Natural killer cell (primary cell): Measurements from ENCODE around the gene UBE2G2. TPM values are rescaled to one million over a fixed set of nuclear protein-coding genes. Genes with fewer than 3 reads are reported as not detected.

Experiments
- ATAC-seq, 3 donors: fragments of 150-1000 bp in 2 of 3; fragments of 200-7000 bp in 1 of 3; cut with Tn5 transposase; 1 replicate in 1 of 3; 2 replicates in 2 of 3; pipeline ENCODE4 v1.10.0; 2021; ENCODE audit warnings: mild to moderate bottlenecking in 2 of 3, moderate library complexity in 2 of 3
- DNase-seq, 2 donors: peaks; one replicate each; pipeline versions ENCODE4 v3.0.0 to v3.0.0-alpha.2; 2013 to 2021; ENCODE audit warnings: mixed read lengths in 1 of 2
- H3K27ac ChIP-seq: one replicate; pipeline ENCODE4 v1.5.1; 2013; ENCODE audit warnings: mild to moderate bottlenecking, low read length
- H3K27me3 ChIP-seq: one replicate; pipeline ENCODE4 v1.6.1; 2013; ENCODE audit warnings: low read length; ENCODE audit not compliant: control insufficient read depth, insufficient read depth
- H3K36me3 ChIP-seq: one replicate; pipeline ENCODE4 v1.6.1; 2013; ENCODE audit warnings: low read length; ENCODE audit not compliant: control insufficient read depth, insufficient read depth
- H3K4me1 ChIP-seq: one replicate; pipeline ENCODE4 v1.6.1; 2013; ENCODE audit warnings: low read length; ENCODE audit not compliant: control insufficient read depth, insufficient read depth
- H3K4me3 ChIP-seq: one replicate; pipeline ENCODE4 v1.5.1; 2013; ENCODE audit warnings: low read length
- H3K9me3 ChIP-seq: one replicate; pipeline ENCODE4 v1.6.1; 2013; ENCODE audit warnings: low read length; ENCODE audit not compliant: control insufficient read depth, insufficient read depth
- H3K27ac Mint-ChIP-seq, 2 donors: one replicate each; pipeline ENCODE4 v1.8.0; 2022; ENCODE audit warnings: mild to moderate bottlenecking in 2 of 2, mixed read lengths in 2 of 2, moderate library complexity in 1 of 2
- H3K27me3 Mint-ChIP-seq, 2 donors: one replicate each; pipeline ENCODE4 v1.8.0; 2022; ENCODE audit warnings: low read depth in 2 of 2, mixed read lengths in 2 of 2
- H3K36me3 Mint-ChIP-seq: one replicate; pipeline ENCODE4 v1.8.0; 2022; ENCODE audit warnings: mixed read lengths
- H3K4me1 Mint-ChIP-seq, 2 donors: one replicate each; pipeline ENCODE4 v1.8.0; 2022; ENCODE audit warnings: mixed read lengths in 2 of 2
- H3K4me3 Mint-ChIP-seq: one replicate; pipeline ENCODE4 v1.8.0; 2022; ENCODE audit warnings: mild to moderate bottlenecking, moderate library complexity, mixed read lengths
- H3K9me3 Mint-ChIP-seq, 2 donors: one replicate each; pipeline ENCODE4 v1.8.0; 2022; ENCODE audit warnings: mixed read lengths in 2 of 2
- CTCF ChIP-seq: fragments of 200-600 bp; IDR thresholded peaks from one replicate; pipeline ENCODE4 v1.8.0; 2022; ENCODE audit warnings: antibody characterized with exemption
- WGBS: methylation state at CpG from one replicate; pipeline ENCODE4 v1.1.7; 2013; ENCODE audit warnings: missing lambda C conversion rate; ENCODE audit not compliant: insufficient coverage; 5-methylcytosine and 5-hydroxymethylcytosine counted together
- intact Hi-C: fragments of 100-400 bp; cut with micrococcal nuclease; formaldehyde crosslinking; loops from one replicate; pipeline ENCODE4 v1.14.2; 2022
- total RNA-seq, 4 donors: library from RNA; stranded (reverse); fragments of 120-200 nt in 1 of 4; gene quantifications; one replicate each; pipeline versions ENCODE4 v1.2.3 to v1.2.4, GENCODE V29; 2013 to 2022

UBE2G2 gene
- total RNA-seq, 3 donors from 2014 or later (not counting 1 experiment from before 2014, with no cell fraction given), result 89.1 to 109 (median 107) TPM

DNA sequence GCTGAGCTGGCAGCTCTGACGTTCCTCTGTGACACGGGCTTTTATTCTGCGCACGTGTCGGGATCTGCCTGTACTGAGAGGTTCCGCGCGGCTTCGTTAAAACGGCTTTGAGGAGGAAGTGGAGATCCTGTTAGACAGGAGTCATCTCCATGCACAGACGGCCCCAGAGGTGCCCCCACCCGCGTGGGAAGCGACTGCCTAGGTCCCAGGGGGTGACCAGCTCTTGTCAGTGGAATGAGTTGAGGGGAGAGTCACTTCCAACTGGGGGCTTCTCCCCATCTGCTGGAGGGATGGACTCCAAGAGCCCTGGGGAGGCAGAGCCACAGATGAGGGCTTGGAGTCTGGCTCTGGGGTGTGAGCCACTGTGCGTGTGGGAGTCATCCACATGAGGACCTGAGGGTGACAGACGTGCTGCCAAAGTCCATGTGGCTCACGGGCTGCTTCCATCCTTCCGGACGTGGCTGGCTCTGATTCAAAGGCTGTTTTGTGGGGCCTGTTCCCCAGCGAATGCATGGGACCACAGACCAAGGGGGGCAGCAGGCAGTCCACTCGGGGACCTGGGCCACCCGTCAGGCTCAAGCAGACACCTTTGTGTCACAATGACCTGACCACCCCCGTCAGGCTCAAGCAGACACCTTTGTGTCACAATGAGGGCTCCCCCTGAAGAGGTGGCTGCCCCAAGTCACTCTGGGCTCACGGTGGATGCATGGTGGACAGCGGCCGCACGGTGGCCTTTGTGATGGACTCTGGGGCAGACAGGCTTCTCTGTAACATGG is 45.1 kb upstream of the UBE2G2 start:
- no peak overlapping the region for H3K27ac ChIP-seq
- Mint-ChIP-seq H3K9me3 (no peaks in the 10 kb centered on the region), H3K4me3 (peak overlapping the region; percentile 50), H3K4me1 (peaks cover 16 to 23% of the 10 kb centered on the region in 2 donors), H3K27ac (peak overlapping the region; percentile 48 to 53), H3K36me3 (no peaks in the 10 kb centered on the region), H3K27me3 (peaks cover 3 to 9% of the 10 kb centered on the region in 2 donors)
- no peaks in the 10 kb centered on the region for H3K9me3 ChIP-seq
- no peaks in the 10 kb centered on the region for H3K27me3 ChIP-seq
- no peak overlapping the region for H3K4me3 ChIP-seq
- no peak for TF ChIP-seq CTCF
- intact Hi-C loops, result no loop called here
- H3K36me3 ChIP-seq, result peaks cover 28% of the 10 kb centered on the region
- WGBS, result 43% methylated on average over 27 of the region's 27 CpGs
- ATAC-seq, result peak; percentile 46 to 59 (median 55)
- DNase-seq, result peak in 1 of 2 donors; percentile 61
- peaks cover 18% of the 10 kb centered on the region for H3K4me1 ChIP-seq

DNA sequence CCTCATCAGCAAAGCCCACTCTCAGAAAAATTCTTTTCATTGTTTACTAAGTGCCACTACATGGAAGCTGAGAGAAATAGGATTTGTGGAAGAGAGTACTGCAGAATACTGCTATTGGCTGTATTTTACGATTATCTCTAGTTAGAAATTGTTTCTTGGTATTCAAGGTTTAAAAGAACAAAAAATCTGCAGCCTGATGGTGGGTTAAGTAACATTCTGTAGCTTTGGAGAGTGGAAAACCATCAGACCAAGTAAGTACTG is 44.5 kb upstream of the UBE2G2 start:
- intact Hi-C loops, result no loop called here
- Mint-ChIP-seq H3K9me3 (no peaks in the 10 kb centered on the region), H3K4me1 (peaks cover 11 to 22% of the 10 kb centered on the region in 2 donors), H3K27ac (peak overlapping the region; percentile 48 to 53), H3K36me3 (no peaks in the 10 kb centered on the region), H3K27me3 (peaks cover 3 to 9% of the 10 kb centered on the region in 2 donors), H3K4me3 (peak overlapping the region; percentile 50)
- 15% methylated on average over 1 of the region's 1 CpG for WGBS
- ATAC-seq (no peak), DNase-seq (no peak)
- H3K27ac ChIP-seq, result no peak overlapping the region
- no peak overlapping the region for H3K4me3 ChIP-seq
- TF ChIP-seq CTCF, result peak; percentile 42
- H3K27me3 ChIP-seq, result no peaks in the 10 kb centered on the region
- no peaks in the 10 kb centered on the region for H3K9me3 ChIP-seq
- peaks cover 25% of the 10 kb centered on the region for H3K36me3 ChIP-seq
- peaks cover 18% of the 10 kb centered on the region for H3K4me1 ChIP-seq

DNA sequence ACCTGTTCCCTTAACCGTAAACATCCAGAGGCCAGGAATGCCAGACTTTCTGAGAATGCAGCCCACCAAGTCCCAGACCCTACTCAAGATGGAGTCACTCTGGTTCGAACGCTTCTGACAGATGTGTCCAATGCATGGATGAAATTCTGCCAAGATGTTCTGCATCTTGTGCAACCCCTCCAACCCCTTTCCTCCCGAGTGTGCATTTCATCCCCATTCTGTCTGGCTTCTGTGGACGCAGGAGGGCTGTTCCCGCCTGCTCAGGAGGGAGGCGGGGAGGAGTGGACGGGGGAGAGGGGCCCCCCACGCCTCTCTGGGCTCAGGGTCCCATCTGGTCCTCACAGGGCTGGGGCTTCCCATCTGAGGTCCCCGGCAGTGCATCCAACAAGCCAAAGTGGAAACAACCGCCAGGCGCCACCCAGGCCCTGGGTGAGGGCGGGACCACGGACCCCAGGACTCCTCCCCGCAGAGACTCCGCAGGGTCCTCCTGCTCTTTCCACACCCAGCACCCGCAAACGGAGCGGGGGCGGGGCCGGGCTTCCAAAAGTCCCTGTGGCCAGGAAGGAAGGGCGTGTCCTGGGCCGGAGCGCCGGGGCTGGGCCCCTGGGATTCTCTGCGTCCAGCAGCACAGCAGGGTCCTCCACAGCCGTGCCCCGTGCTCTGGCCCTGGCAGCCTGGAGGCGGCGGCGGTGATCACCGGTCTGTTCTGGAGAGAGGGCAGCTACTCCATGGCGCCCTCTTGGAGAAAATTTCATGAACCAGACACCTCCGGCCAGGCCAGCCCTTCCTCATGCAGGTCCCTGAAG is 44.0 kb upstream of the UBE2G2 start:
- peaks cover 3 to 9% of the 10 kb centered on the region in 2 donors for H3K27me3 Mint-ChIP-seq
- intact Hi-C loops, result no loop called here
- H3K27ac Mint-ChIP-seq, result peak overlapping the region; percentile 48 to 53
- no peaks in the 10 kb centered on the region for H3K36me3 Mint-ChIP-seq
- 10% methylated on average over 34 of the region's 34 CpGs for WGBS
- Histone ChIP-seq H3K4me1 (peaks cover 18% of the 10 kb centered on the region), H3K36me3 (peaks cover 21% of the 10 kb centered on the region), H3K9me3 (no peaks in the 10 kb centered on the region), H3K27ac (no peak overlapping the region), H3K27me3 (no peaks in the 10 kb centered on the region), H3K4me3 (peak overlapping the region; percentile 1)
- ATAC-seq, result peak; percentile 73 to 77 (median 74)
- DNase-seq, result peak; percentile 41 to 68
- peaks cover 7 to 18% of the 10 kb centered on the region in 2 donors for H3K4me1 Mint-ChIP-seq
- no peaks in the 10 kb centered on the region for H3K9me3 Mint-ChIP-seq
- peak overlapping the region; percentile 50 for H3K4me3 Mint-ChIP-seq
- TF ChIP-seq CTCF, result no peak
